HepG2 (cell line): ENCODE results near the gene PPP1R13B. TPM values are rescaled to one million over a fixed set of nuclear protein-coding genes. Genes with fewer than 3 reads are reported as not detected.

Experiments
- ATF1 ChIP-seq: IDR thresholded peaks from 2 replicates; pipeline ENCODE4 v1.6.1; 2016; ENCODE audit warnings: mild to moderate bottlenecking, control low read depth
- CERS6 ChIP-seq: sonication (generic); formaldehyde crosslinking; IDR thresholded peaks from 2 replicates; pipeline ENCODE4 v1.5.0; 2020; ENCODE audit warnings: missing genetic modification reagents
- EHMT2 ChIP-seq: fragments of 200-600 bp; sonication (generic); IDR thresholded peaks from 2 replicates; pipeline ENCODE4 v1.7.0; 2017; ENCODE audit warnings: antibody characterized with exemption, low read depth, low read length, borderline replicate concordance
- HNRNPL ChIP-seq: fragments of 200-400 bp; formaldehyde crosslinking; IDR thresholded peaks from 2 replicates; pipeline ENCODE4 v1.6.1; 2017; ENCODE audit warnings: mild to moderate bottlenecking, low read depth, low read length
- IRF9 ChIP-seq: sonication (generic); formaldehyde crosslinking; IDR thresholded peaks from 2 replicates; pipeline ENCODE4 v1.8.0; 2022; ENCODE audit warnings: missing genetic modification reagents, mild to moderate bottlenecking, borderline replicate concordance
- KDM5A ChIP-seq: fragments of 200-600 bp; sonication (generic); IDR thresholded peaks from 2 replicates; pipeline ENCODE4 v1.7.0; 2018; ENCODE audit warnings: antibody characterized with exemption, mild to moderate bottlenecking, low read length, borderline replicate concordance
- MIER2 ChIP-seq: IDR thresholded peaks from 2 replicates; pipeline ENCODE4 v1.6.1; 2016; ENCODE audit warnings: missing biosample characterization, missing genetic modification reagents
- PAXIP1 ChIP-seq: sonication (generic); formaldehyde crosslinking; conservative IDR thresholded peaks from 2 replicates; pipeline ENCODE4 v1.4.0; 2020; ENCODE audit warnings: mild to moderate bottlenecking, missing genetic modification reagents, moderate library complexity
- PCBP1 ChIP-seq: fragments of 200-400 bp; formaldehyde crosslinking; IDR thresholded peaks from 2 replicates; pipeline ENCODE4 v1.6.1; 2017; ENCODE audit warnings: mild to moderate bottlenecking, low read depth, low read length, borderline replicate concordance
- PHF21A ChIP-seq: sonication (generic); formaldehyde crosslinking; IDR thresholded peaks from 2 replicates; pipeline ENCODE4 v1.5.0; 2020; ENCODE audit warnings: mild to moderate bottlenecking, missing genetic modification reagents
- POGZ ChIP-seq: sonication (generic); formaldehyde crosslinking; IDR thresholded peaks from 2 replicates; pipeline ENCODE4 v1.4.0; 2020; ENCODE audit warnings: mild to moderate bottlenecking, missing genetic modification reagents
- SYNCRIP ChIP-seq: fragments of 200-400 bp; formaldehyde crosslinking; IDR thresholded peaks from 2 replicates; pipeline ENCODE4 v1.6.1; 2018; ENCODE audit warnings: mild to moderate bottlenecking, low read depth, low read length; ENCODE audit not compliant: insufficient read depth
- TEAD3 ChIP-seq: optimal IDR thresholded peaks from 2 replicates; pipeline ENCODE3; 2016; ENCODE audit warnings: borderline replicate concordance
- TFDP1 ChIP-seq: IDR thresholded peaks from 2 replicates; pipeline ENCODE4 v1.6.1; 2016; ENCODE audit warnings: missing compliant biosample characterization, missing genetic modification reagents, borderline replicate concordance
- YEATS2 ChIP-seq: sonication (generic); formaldehyde crosslinking; IDR thresholded peaks from 2 replicates; pipeline ENCODE4 v1.4.0; 2020; ENCODE audit warnings: missing genetic modification reagents, borderline replicate concordance
- ZNF333 ChIP-seq: sonication (generic); formaldehyde crosslinking; IDR thresholded peaks from 2 replicates; pipeline ENCODE4 v1.4.0; 2020; ENCODE audit warnings: mild to moderate bottlenecking, missing genetic modification reagents, borderline replicate concordance
- ZNF451 ChIP-seq: sonication (generic); formaldehyde crosslinking; IDR thresholded peaks from 2 replicates; pipeline ENCODE4 v1.5.0; 2020; ENCODE audit warnings: mild to moderate bottlenecking, missing genetic modification reagents
- ZNF460 ChIP-seq: sonication (generic); formaldehyde crosslinking; IDR thresholded peaks from 2 replicates; pipeline ENCODE4 v1.5.1; 2020; ENCODE audit warnings: missing genetic modification reagents, mild to moderate bottlenecking, borderline replicate concordance
- ZNF557 ChIP-seq: sonication (generic); formaldehyde crosslinking; IDR thresholded peaks from 2 replicates; pipeline ENCODE4 v1.4.0; 2020; ENCODE audit warnings: missing genetic modification reagents
- ZNF639 ChIP-seq: conservative IDR thresholded peaks from 2 replicates; pipeline ENCODE4 v1.6.1; 2018; ENCODE audit warnings: missing genetic modification reagents
- ZNF709 ChIP-seq: sonication (generic); formaldehyde crosslinking; IDR thresholded peaks from 2 replicates; pipeline ENCODE4 v1.5.0; 2020; ENCODE audit warnings: mild to moderate bottlenecking, missing genetic modification reagents
- ZNF737 ChIP-seq: sonication (generic); formaldehyde crosslinking; IDR thresholded peaks from 2 replicates; pipeline ENCODE4 v1.5.0; 2020; ENCODE audit warnings: missing genetic modification reagents, mild to moderate bottlenecking, borderline replicate concordance
- ZNF879 ChIP-seq: sonication (generic); formaldehyde crosslinking; IDR thresholded peaks from 2 replicates; pipeline ENCODE4 v1.8.1; 2023; ENCODE audit warnings: missing genetic modification reagents
- ZNF883 ChIP-seq: sonication (generic); formaldehyde crosslinking; IDR thresholded peaks from 2 replicates; pipeline ENCODE4 v1.5.1; 2020; ENCODE audit warnings: mild to moderate bottlenecking, missing genetic modification reagents; ENCODE audit errors: not compliant biosample characterization
- polyA plus RNA-seq, 8 experiments: library from polyadenylated mRNA; depleted of rRNA in 3 of 8; stranded (reverse) in 7 of 8; unstranded in 1 of 8; fragments of >200 nt; fragmentation: Illumina TruSeq in 4 of 8; extraction: Trizol in 4 of 8; gene quantifications; 2 replicates each; pipeline versions ENCODE4 v1.2.1 to v1.2.3, GENCODE V29; 2011 to 2016; ENCODE audit warnings: low read depth in 4 of 8, missing spikeins in 1 of 8, mixed read lengths in 1 of 8; ENCODE audit not compliant: insufficient read depth in 1 of 8
- total RNA-seq, 5 experiments: library from RNA; depleted of rRNA; stranded (reverse); fragments of >200 nt; fragmentation: Illumina TruSeq; extraction: Trizol; gene quantifications; 2 replicates each; pipeline ENCODE4 v1.2.3, GENCODE V29; 2016; ENCODE audit warnings: low read depth in 1 of 5

PPP1R13B gene
- total and polyA plus RNA-seq, 2 of the 13 experiments (the other 11 are each of a cell fraction or from before 2014, with no cell fraction given) = 4.6 to 9.4 TPM

GRCh38 chr14:103745424-103745823 is 102.0 kb downstream of the PPP1R13B start (continued):
- no peak for TF ChIP-seq ZNF460 (CRISPR knock-in tag)
- TF ChIP-seq SYNCRIP = no peak
- TF ChIP-seq YEATS2 = no peak
- no peak for TF ChIP-seq ZNF639 (CRISPR knock-in tag)
- TF ChIP-seq CERS6 (CRISPR knock-in tag) = no peak
- TF ChIP-seq KDM5A = no peak
- TF ChIP-seq ZNF883 (CRISPR knock-in tag) = no peak
- TF ChIP-seq EHMT2 = no peak
- TF ChIP-seq ZNF737 (CRISPR knock-in tag) = no peak
- TF ChIP-seq TFDP1 = no peak
- TF ChIP-seq ZNF709 (CRISPR knock-in tag) = no peak
- 0 out of 2 replicates have a peak, but pooled peaks have one; percentile 42 for TF ChIP-seq HNRNPL
- TF ChIP-seq PHF21A (CRISPR knock-in tag) = no peak
- TF ChIP-seq TEAD3 (CRISPR knock-in tag) = no peak
- TF ChIP-seq IRF9 (CRISPR knock-in tag) = no peak
- no peak for TF ChIP-seq ZNF879 (CRISPR knock-in tag)
- no peak for TF ChIP-seq ZNF557 (CRISPR knock-in tag)
- peak; percentile 30; the same call in 1 of the 2 replicates for TF ChIP-seq POGZ (CRISPR knock-in tag)
- no peak for TF ChIP-seq ATF1
- no peak for TF ChIP-seq MIER2 (CRISPR knock-in tag)
- TF ChIP-seq ZNF333 (CRISPR knock-in tag) = no peak
- TF ChIP-seq ZNF451 (CRISPR knock-in tag) = no peak
- TF ChIP-seq PCBP1 = no peak
- TF ChIP-seq PAXIP1 = 0 out of 2 replicates have a peak, but pooled peaks have one; percentile 49
